CD4-positive, alpha-beta T cell treated with Interleukin-1 beta for 1 hour (primary cell): Measurements from ENCODE around the gene IGSF9.
A peak's percentile ranks its signal among the peaks of the same experiment; 100 is the strongest.

ENCODE experiments used
- DNase-seq, 2 donors: peaks; one replicate each; pipeline ENCODE4 v3.0.0-alpha.2; 2020 to 2022

IGSF9 gene

GRCh38 chr1:159945483-159946241 lies at the start of gene IGSF9:
TSS of gene IGSF9 (minus strand) at chr1:159945613. CDS start at chr1:159943454, 2,159 bp downstream.
- DNase-seq: peak; percentile 79 to 84

GRCh38 chr1:159994896-159995295 lies 49.5 kb upstream of the IGSF9 start:
- DNase-seq: no peak

GRCh38 chr1:159993911-159994310 lies 48.5 kb upstream of the IGSF9 start:
- no peak for DNase-seq

- no peak for DNase-seq
Measured at GRCh38 chr1:159992161-159992560, 46.7 kb upstream of the IGSF9 start.

- DNase-seq: peak in 1 of 2 donors; percentile 6
Measured at GRCh38 chr1:159991513-159991912, 46.1 kb upstream of the IGSF9 start.

- DNase-seq: no peak
Measured at GRCh38 chr1:159990005-159990404, 44.6 kb upstream of the IGSF9 start.

- no peak for DNase-seq
Measured at GRCh38 chr1:159989581-159989980, 44.2 kb upstream of the IGSF9 start.

GRCh38 chr1:159988006-159988405 lies 42.6 kb upstream of the IGSF9 start:
- no peak for DNase-seq

GRCh38 chr1:159987186-159987585 lies 41.8 kb upstream of the IGSF9 start:
- DNase-seq: no peak

GRCh38 chr1:159986531-159986930 lies 41.1 kb upstream of the IGSF9 start:
- no peak for DNase-seq

GRCh38 chr1:159986093-159986492 lies 40.7 kb upstream of the IGSF9 start:
- DNase-seq: no peak

GRCh38 chr1:159985473-159985872 lies 40.1 kb upstream of the IGSF9 start:
- DNase-seq: no peak

- no peak for DNase-seq
Measured at GRCh38 chr1:159983681-159984080, 38.3 kb upstream of the IGSF9 start.

- no peak for DNase-seq
Measured at GRCh38 chr1:159982280-159982679, 36.9 kb upstream of the IGSF9 start.

- no peak for DNase-seq
Measured at GRCh38 chr1:159981351-159982055, 36.1 kb upstream of the IGSF9 start.

- DNase-seq: no peak
Measured at GRCh38 chr1:159980786-159981185, 35.4 kb upstream of the IGSF9 start.

GRCh38 chr1:159980076-159980475 lies 34.7 kb upstream of the IGSF9 start:
- DNase-seq: no peak

- no peak for DNase-seq
Measured at GRCh38 chr1:159979257-159979656, 33.8 kb upstream of the IGSF9 start.

- DNase-seq: no peak
Measured at GRCh38 chr1:159978107-159978398, 32.6 kb upstream of the IGSF9 start.

- no peak for DNase-seq
Measured at GRCh38 chr1:159977364-159978106, 32.1 kb upstream of the IGSF9 start.

- DNase-seq: no peak
Measured at GRCh38 chr1:159974350-159974965, 29.0 kb upstream of the IGSF9 start.

GRCh38 chr1:159973350-159973940 lies 28.0 kb upstream of the IGSF9 start:
- no peak for DNase-seq
